Activated CD4-positive, CD25-positive, alpha-beta regulatory T cell treated with anti-CD3 and anti-CD28 coated beads, Interleukin-2, amount 50 U/mL, for 24 hours (primary cell): ENCODE results near the gene TAF4.
A peak's percentile ranks its signal among the peaks of the same experiment; 100 is the strongest.

Experiments
- ATAC-seq, 2 donors: fragments of 150-1000 bp; cut with Tn5 transposase; one replicate each; pipeline ENCODE4 v1.10.0; 2021; ENCODE audit warnings: mild to moderate bottlenecking in 1 of 2, moderate library complexity in 1 of 2

Gene TAF4

DNA sequence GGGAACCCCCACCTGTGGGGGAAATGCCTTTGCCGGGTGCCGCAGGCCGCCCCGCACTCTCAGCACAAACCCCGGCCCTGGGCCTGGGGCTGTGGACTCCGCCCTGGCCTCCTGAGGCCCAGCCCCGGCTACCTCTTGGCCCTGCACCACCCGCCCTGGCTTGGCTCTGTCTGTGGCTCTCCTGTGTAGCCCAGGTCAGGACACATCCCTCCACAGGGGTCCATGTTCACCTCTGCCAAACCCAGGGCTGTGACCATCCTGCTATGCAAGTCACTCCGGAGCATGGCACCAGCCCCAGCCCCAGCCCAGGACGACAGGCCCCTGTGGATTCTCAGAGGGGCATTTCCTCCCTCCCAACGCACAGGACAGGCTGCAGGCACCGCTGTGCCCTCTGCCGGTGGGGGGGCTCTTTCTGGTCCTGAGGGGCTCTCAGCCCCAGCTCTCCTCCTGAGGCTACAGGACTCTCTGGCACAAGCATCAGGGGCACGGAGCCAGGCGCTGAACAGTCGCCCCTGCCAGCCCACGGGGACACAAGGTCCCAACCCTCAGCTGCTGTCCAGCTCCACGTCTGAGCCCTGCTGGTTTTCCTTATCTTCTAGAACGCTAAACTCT lies 45.7 kb downstream of the TAF4 start:
- ATAC-seq = no peak

DNA sequence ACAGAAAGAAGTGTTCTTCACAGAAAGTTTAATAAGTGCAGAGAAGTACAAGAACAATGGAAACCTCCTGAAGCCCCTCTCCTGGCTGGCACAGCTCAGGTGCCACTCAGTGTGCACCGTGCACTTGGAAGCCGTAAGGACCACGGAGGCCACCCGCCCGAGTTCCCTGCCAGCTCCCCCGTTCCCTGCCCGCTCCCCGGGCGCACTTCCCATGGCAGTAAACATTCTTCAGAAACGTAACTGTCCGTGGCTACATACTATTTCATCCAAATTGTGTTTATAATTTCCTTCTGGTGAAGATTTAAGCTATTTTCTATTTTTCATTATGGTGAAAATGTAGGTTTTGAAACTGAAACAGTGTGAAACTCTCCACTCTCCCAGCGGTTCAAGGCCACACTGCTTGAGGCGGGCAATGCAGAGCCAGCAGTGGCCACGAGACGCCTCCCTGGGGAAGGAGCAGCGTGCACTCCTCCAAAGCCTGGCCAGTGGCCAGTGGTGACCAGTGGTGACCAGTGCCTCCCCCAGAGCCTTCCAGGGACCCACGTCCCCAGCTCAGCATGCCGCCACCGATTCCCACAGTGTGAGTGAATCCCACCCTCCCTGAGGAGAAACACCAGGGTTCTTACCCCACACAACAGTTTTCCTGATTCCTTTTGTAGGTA lies 46.4 kb downstream of the TAF4 start:
- ATAC-seq = no peak

DNA sequence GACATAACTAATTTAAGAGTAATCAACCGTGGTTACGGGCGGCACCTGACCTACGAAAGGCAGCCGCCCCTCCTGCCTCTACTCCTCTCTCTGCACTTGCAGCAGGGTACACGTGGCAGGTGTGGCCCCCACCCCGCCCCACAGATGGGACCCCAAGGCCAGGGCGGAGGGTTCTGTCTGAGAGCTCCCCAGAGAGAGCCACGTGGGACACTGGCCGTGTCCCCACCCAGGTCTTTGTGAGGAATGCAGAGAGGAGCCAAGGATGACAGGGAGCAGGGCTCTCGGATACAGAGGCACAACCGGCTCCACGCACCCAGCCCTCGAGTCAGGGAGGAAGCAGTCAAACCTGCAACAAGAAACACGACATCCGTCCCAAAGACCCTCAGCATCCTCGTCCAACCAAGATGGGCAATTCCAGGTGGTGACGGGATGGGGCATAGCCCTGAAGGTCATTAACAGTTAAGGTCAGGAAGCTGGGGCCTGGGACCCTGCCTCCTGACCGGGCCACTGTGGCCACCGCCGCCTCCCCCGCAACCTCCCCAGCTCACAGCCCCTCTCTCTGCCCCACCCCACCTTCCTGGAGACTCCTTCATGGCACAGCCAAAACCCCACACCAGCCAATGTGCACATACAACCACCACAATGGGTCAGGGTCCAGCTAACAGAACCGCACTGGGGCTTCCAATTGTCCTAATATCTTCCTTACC lies 47.1 kb downstream of the TAF4 start:
- no peak for ATAC-seq

DNA sequence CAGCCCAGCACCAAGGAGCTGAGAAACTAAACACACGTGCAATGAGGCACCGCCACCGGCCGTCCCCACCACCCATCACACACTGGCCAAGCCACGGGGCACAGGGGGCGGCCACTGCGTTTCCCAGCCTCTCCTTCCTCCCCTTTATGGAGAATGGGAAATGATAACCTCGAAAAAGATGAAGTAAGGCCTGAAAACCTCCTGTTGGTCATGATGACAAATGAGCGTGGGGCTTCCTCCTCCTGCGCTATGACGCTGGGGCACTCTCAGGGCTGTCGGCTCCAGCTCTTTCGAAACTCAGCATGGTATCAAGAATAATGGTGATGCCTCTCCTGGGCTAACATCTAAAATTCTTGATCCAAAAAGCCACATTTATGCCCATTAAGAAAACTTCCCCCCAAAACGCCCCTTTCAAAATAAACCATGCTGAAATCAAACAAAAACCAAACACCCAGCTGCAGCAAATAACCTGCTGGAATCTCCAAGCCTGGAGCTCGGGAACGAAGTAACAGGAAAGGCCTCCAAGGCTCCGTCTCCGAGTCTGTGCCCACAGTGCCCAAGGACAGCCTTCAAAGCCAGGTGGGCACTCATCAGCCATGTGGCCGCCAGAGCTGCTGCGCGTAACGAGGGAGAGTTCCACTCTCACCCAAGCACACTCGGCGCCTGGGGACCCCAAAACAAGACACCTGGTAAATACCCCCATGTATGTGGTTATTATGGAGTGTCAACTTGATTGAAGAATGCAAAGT lies 50.0 kb downstream of the TAF4 start:
- ATAC-seq = no peak

DNA sequence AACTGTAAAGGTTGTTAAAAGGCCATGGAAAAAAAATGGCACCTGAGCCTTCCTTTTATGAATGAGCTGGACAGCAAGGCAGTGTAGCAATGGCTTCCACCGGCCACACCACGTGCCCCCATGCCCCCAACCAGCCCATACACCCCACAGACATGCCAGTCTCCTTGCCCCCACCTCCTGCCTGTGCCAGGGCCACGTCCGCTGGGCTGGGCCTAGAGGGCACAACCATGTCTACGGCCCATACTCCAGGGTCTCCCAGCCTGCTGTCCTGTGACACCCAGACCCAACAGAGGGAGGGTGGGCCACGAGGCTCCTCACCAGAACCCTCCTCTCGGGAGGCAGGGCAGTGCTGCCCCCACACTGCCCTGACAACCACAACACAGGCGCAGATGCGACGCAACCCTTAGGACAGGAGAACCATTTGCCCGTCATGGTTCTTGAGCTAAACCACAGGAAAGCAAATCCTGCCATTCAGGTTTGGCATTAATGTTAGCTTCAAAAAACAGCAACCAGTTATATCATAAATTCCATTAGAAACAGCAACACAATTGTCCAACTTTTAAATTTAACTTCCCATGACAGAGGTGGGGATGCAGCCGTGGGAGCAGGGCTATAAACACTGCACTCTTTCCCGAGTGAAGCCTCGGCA lies 50.7 kb downstream of the TAF4 start:
- peak in 1 of 2 donors; percentile 19 for ATAC-seq

DNA sequence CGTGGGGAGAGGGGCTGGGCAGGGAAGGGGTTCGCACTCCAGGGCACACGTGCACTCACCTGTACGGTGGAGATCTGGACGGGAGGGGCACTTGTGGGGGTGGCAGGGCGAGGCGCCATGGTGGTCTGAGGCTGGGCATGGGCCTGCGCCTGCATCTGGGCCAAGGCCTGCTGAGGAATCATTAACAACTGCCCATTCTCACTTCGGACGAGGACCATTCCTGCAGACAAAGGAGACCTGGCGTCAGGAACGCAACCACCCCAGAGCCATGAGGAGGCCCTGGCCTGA lies 51.2 kb downstream of the TAF4 start:
- ATAC-seq = no peak

DNA sequence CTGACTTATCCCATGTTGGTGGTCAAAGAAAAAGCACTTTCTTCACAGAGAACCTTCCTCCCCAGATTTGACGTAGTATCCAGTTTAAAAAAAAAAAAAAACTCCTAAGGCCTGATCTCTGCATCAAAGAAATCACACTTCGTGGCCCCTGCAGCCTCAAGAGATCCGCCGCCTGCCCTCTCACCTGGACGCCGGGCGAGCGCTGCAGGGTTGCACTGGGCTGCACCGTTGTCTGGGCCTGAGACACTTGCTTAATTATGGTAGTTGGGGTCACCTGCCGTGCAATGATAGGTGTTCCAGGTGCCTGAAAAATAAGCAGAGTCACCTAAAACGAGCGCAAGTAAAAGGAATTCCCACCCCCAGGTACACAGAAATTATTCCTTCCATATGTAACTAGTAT lies 53.0 kb downstream of the TAF4 start:
- ATAC-seq = no peak

DNA sequence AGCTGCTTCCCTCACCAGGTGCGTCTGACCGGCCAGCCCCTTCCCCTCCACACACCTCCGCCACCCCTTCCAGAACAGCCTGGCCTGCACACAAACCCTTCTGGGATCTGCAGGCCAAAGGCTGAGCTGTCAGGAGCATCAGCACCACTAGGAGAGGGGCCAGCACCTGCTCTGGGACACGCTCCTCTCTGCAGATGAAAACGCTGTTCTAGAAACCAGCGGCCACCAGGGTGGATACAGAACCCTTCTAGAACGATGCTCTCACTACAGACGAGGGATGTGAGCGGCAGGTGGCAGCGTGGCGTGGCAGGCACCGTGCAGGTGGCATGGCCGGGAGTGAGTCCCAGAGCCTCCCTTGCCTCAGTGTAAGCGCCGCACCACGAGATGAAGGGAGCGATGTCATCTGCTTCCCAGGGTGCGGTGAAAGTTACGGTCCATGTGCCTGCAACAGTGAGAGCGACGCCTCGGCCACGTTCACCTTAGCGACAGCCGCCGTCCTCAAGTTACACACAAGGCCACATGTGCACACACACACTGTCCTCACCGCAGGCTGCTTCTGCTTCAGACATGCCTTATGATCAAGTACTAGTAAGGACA lies 53.6 kb downstream of the TAF4 start:
- ATAC-seq = no peak

DNA sequence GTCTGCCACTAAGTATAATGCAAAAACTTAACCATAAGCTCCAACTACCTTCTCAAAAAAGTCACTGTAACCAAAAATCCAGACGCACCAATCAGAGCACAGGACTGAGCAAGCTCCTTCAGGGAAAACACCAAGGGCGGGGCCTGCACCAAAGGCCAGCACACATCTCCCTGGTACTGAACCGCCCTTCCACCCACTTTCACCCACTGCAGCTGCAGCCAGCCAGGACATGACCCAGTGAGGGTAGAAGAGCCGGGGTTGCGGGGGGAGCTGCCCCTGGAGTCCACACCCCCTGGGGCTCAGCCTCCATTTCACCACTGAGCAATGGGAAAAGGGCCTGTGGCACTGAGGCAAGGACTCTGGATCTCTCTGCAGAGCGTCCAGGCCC lies 54.3 kb downstream of the TAF4 start:
- no peak for ATAC-seq

DNA sequence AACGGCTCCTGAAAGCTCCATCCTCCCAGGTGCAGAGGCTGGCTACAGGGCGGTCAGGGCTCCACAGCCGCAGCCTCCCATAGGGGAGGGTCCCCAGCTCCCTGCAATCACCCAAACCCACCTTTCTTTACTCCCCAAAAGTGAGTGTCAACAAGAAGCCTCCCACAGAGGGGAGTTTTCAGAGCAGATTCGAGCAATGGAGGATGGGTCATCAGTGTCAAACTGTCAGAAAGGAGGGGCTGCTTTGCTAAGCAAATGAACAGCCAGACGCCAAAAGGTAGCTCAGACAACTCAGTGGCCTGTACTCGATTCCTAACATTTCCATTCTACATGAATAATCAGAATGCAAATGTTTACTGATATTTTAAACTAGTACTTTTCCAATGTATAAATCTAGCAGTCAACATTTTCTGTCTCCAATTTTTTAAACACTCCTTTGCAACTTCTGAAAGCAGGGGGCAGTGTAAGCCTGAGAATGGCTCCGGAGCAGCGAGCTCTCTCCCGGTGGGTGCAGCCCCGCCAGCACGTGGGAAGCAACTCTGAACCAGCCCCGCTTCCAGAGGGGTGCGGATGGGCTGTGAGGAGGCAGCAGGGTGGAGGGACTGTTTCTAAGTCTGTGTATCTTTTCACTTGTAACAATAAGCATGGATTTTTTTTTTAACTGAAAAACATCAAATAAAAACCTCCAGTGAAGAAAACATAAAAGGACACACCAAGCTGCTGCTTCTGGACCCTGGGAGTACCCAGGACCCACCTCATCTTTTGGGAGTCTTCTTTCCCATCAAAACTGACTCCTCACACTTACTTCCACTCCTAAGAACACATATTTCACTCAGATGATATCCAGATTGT lies 54.9 kb downstream of the TAF4 start:
- peak; percentile 61 to 68 for ATAC-seq

DNA sequence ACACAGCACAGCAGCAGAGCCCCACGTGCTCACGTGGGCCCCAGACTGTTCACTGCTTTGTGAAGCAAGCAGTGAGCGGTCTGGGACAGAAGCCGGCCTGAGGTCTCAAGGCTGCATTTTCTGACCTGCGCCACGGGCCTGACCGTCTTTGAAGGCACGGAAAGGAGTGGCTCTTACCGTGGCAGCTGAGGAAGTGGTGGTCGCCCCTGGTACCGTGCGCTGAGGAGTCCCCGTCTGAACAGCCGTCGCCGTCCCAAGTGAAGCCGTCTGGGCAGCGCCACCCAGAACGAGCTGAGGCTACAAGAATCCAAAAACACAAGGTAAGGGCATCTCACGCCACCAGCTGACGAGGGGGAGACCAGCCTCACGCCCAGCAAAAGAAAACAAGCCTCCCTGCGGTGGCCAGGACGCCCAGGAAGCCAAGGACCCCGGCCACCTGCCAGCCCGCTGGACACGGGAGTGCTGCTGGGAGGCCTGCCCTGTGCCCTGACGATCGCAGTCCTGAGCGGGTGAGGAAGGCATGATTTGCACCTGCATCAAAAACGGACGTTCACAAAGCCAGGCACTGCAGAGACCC lies 55.7 kb downstream of the TAF4 start:
- ATAC-seq = no peak

DNA sequence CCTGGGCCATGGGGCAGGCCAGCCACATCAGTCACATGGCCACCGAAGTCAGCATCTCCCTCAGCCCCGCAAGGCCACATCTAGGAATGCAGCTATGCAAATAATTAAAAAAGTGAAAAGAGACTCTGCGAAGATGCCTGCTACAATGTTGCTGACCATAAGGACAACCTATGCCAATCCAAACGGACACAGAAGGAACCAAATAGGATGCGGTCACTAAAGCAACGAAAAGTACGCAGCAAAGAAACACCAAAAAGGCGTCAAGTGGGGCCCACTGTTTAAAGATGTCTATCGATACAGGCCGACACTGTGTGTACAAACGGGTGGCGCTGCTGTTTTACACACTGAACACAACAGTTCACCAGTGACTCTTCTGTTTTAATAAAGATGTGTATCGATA lies 56.4 kb downstream of the TAF4 start:
- no peak for ATAC-seq

DNA sequence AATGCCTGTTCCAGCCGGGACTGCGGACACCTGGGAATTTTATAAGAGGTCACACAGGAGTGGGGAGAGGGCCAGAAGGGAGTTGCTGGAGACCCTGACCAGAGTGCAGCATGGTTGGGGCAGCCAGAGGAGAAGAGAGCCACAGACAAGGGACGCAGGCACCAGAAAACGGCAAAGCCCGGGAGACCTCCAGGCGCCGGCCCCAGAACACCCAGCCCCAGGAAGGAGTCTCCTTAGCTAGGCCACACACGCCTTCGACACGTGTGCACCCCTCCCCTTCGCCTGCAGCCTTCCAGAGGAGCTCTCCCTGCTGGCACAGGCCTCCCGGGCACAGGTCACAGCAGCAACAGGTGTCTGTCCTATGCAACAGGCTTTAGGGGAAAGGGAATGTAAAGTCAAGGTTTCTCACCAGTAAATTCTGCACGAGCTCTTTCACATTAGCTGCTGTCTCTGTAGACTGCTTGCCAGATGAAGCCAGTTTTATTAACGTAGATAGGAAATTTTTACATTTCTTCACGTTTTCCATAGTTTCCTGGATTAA lies 57.0 kb downstream of the TAF4 start:
- ATAC-seq = no peak

DNA sequence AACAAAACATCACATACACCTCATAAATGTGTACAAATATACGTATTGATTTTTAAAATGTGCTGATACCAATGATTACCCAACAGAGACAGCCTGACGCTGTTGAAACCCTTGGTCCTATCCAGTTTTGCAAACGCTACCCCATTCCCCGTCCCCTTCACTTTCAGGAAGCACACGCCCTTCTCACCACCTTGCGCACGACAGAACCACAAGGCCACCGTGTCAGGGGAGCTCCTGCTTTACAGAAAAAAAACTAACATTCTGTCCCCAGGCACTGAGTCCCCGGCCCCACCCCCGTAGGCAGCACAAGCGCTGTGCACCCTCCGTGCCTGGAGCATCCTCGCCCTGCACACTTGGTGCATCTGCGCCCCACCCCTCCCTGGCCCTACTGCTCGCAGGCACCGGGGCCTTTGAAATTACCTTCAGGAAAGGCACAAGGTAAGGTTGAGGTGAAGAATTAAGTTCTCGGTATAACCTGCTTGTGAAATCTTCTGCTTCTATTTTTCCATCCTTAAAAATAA lies 58.5 kb downstream of the TAF4 start:
- no peak for ATAC-seq

DNA sequence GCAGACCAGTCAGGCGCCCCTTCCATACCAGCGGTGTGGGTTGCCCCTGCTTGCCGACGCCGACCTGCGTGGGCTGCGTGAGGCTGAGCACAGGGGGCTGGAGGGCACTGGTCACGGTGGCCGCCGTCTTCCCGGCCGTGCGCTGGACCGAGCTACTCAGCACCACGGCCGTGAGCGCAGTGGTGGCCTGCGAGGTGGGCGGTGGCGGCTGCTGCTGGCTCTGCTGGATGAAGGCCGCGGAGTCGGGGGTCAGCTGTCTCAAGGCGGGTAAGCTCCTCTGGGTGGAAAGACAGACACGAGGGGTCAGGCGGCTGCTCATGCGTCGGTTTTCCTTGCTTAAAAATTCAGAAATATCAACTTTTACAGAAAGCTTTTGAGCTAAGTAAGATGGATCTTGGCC lies 59.2 kb downstream of the TAF4 start:
- ATAC-seq = no peak

DNA sequence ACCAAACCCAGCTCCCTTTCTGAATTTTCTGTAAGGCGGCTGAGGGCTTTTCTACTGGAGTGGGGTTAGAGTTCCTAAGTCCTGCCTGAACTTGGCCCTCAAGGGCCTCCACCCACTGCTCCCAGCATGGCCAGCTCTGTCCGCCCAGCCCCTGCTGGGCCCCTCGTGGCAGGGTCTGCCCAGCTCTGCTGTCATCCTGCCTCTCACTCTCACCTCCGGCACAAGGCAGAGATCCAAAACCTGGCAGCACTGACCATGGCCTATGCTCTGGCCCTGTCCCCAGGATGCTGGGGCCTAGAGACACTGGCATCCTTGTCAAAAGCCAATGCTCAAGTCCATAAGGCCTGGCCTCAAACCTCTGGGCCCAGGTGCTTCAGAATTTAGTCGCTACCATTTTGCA lies 61.1 kb downstream of the TAF4 start:
- no peak for ATAC-seq

DNA sequence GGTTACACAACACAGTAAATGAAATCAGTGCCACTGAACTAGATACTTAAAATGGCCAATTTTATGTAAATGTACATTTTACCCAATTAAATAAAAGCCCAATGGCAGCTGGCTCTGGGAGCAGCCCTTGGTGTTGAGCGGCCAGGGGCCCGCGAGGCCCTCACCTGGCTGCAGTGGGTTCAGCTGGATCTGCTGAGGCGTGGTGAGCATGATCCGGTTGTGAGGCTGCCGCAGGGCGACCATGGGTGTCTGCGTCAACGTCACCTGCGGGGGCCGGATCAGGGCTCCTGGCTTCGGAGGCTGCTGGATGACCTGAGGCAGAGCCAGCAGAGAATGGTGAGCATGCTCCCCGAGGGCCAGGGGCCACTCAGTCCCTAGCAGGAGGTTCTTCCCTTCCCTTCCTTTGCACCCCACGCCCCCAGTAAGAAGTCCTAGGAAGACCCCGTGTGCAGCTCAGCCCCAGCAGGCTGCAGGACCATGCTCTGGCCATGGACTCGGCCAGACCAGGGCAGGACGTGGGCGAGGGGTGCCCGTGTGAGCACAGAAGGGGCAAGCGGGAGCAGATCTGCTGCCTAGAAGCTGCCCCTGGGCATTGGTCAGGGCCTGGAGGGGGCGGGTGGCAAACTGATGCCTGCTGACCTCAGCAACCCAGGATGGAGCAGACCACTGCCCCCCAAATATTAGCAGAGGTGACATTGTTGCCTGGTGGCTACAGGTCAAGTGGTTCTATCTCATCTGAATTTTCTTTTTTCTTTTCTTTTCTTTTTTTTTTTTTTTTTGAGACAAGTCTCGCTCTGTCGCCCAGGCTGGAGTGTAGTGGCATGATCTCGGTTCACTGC lies 61.9 kb downstream of the TAF4 start:
- no peak for ATAC-seq

DNA sequence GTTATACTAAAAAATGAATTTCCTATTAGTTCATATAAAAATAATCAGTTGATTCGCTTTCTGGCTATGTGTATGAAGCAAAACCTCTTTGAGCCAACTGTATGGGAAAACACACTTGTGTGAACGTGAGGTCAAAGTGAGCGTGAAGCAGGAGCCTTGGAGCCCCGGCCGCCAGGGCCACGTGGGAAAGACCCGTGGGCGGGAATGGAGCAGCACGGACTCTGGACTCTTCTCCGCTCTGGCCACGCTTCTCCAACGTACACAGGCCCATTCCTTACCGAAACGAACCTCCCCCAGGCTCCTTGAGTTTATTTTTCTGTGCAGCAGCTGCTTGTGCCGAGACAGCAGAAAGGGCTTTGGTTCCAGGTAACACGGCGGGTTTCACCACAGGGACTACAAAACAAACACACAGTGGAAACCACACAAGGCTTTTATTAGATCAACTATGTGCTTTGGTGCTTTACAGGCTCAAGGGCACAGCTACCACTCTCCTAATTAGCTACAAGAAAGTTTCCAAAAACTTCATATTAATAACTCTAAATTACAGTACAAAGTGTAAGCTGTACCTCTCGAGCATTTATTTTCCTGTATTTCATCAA lies 62.7 kb downstream of the TAF4 start:
- ATAC-seq = no peak

DNA sequence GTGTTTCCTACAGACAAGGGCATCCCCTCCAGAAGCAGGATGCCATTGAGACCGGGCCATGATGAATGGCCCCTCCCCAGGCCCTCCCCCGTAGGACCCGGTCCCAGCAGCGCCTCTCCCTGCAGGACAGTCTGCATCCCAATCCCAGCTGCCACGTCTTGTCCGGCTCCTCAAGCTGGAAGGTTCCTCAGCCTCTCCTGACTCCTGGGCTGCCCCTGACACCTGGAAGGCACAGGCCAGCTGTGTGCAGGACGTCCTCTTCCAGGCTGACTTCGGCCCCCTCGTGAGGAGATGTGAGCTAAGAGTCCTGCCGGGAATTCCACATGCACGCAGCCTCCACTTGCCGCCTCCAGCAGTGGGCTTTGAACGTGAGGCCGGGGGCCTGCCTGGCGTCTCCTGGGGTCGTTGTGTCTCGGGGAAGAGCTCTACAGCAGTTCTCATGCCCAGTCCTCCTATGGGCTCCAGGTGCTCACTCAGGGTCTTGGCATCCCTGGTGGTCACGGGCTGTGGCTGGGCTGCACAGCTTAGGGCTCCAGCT lies 64.4 kb downstream of the TAF4 start:
- ATAC-seq = no peak
